Chondrocyte (in vitro differentiated cells): ENCODE data around the gene LASP1. TPM values are rescaled to one million over a fixed set of nuclear protein-coding genes. Genes with fewer than 3 reads are reported as not detected.
"Not testable (repeated sequence)": the region's sequence is repeated elsewhere in the genome, so short reads cannot be mapped to it uniquely, and the experiment has no call there.

Experiments
- DNase-seq: peaks from one replicate; pipeline ENCODE4 v3.0.0; 2021; ENCODE audit warnings: mixed read lengths, low spot score
- H3K27ac Mint-ChIP-seq: one replicate; pipeline ENCODE4 v1.8.0; 2021; ENCODE audit warnings: mild to moderate bottlenecking, moderate library complexity, mixed read lengths; ENCODE audit not compliant: unreplicated experiment
- H3K27me3 Mint-ChIP-seq: 2 replicates; pipeline ENCODE4 v1.8.0; 2021; ENCODE audit warnings: low read depth, mixed read lengths
- H3K36me3 Mint-ChIP-seq: 2 replicates; pipeline ENCODE4 v1.8.0; 2021; ENCODE audit warnings: low read depth, mixed read lengths
- H3K4me1 Mint-ChIP-seq: 2 replicates; pipeline ENCODE4 v1.8.0; 2021; ENCODE audit warnings: low read depth, mild to moderate bottlenecking, mixed read lengths
- H3K4me3 Mint-ChIP-seq: one replicate; pipeline ENCODE4 v1.8.0; 2021; ENCODE audit warnings: mild to moderate bottlenecking, moderate library complexity, mixed read lengths; ENCODE audit not compliant: unreplicated experiment
- H3K9me3 Mint-ChIP-seq: 2 replicates; pipeline ENCODE4 v1.8.0; 2021; ENCODE audit warnings: low read depth, mixed read lengths
- CTCF ChIP-seq: fragments of 200-600 bp; sonication (generic); IDR thresholded peaks from 2 replicates; pipeline ENCODE4 v1.5.0; 2021; ENCODE audit warnings: antibody characterized with exemption, mild to moderate bottlenecking, moderate library complexity
- total RNA-seq: library from RNA; stranded (reverse); gene quantifications from 3 replicates; pipeline ENCODE4 v1.2.1, GENCODE V29; 2021

LASP1 gene
- total RNA-seq, 1 donor from 2014 or later: 599 TPM

- H3K4me3 Mint-ChIP-seq: peak within 1 kb of the TSS; percentile 98
- H3K36me3 Mint-ChIP-seq: peaks cover 37% of the 10 kb centered on the region
- no peaks in the 10 kb centered on the region for H3K27me3 Mint-ChIP-seq
- peaks cover 41% of the 10 kb centered on the region for H3K4me1 Mint-ChIP-seq
- DNase-seq: no peak
- no peaks in the 10 kb centered on the region for H3K9me3 Mint-ChIP-seq
- peak within 1 kb of the TSS; percentile 100 for H3K27ac Mint-ChIP-seq
- no peak for TF ChIP-seq CTCF
Measured at GRCh38 chr17:38853292-38854219, 16.3 kb upstream of the LASP1 start, which contains the start of gene RPL23. RPL23 (minus strand) TSS chr17:38853721; CDS start chr17:38853710, 11 bp downstream.

- H3K4me3 Mint-ChIP-seq, DNase-seq, H3K27me3 Mint-ChIP-seq, H3K9me3 Mint-ChIP-seq, H3K27ac Mint-ChIP-seq: not testable (repeated sequence)
- Mint-ChIP-seq H3K36me3 (peaks cover 26% of the 10 kb centered on the region), H3K4me1 (peaks cover 37% of the 10 kb centered on the region)
Measured at GRCh38 chr17:38855101-38855714, 14.7 kb upstream of the LASP1 start.

- Mint-ChIP-seq H3K36me3 (peaks cover 7% of the 10 kb centered on the region), H3K9me3 (no peaks in the 10 kb centered on the region), H3K27ac (no peak overlapping the region), H3K4me1 (peaks cover 16% of the 10 kb centered on the region), H3K27me3 (no peaks in the 10 kb centered on the region), H3K4me3 (no peak overlapping the region)
- no peak for DNase-seq
- no peak for TF ChIP-seq CTCF
Measured at GRCh38 chr17:38857271-38857670, 12.6 kb upstream of the LASP1 start.

- no peaks in the 10 kb centered on the region for H3K27me3 Mint-ChIP-seq
- H3K9me3 Mint-ChIP-seq: no peaks in the 10 kb centered on the region
- peak overlapping the region; percentile 8 for H3K27ac Mint-ChIP-seq
- H3K36me3 Mint-ChIP-seq: no peaks in the 10 kb centered on the region
- DNase-seq: no peak
- no peak for TF ChIP-seq CTCF
- no peak overlapping the region for H3K4me3 Mint-ChIP-seq
- peaks cover 18% of the 10 kb centered on the region for H3K4me1 Mint-ChIP-seq
Measured at GRCh38 chr17:38861399-38861843, 8.4 kb upstream of the LASP1 start.

GRCh38 chr17:38864636-38865398 is 5.0 kb upstream of the LASP1 start:
- no peaks in the 10 kb centered on the region for H3K36me3 Mint-ChIP-seq
- no peak for DNase-seq
- peak; percentile 66 for TF ChIP-seq CTCF
- no peak overlapping the region for H3K4me3 Mint-ChIP-seq
- peaks cover 36% of the 10 kb centered on the region for H3K4me1 Mint-ChIP-seq
- H3K9me3 Mint-ChIP-seq: no peaks in the 10 kb centered on the region
- H3K27ac Mint-ChIP-seq: no peak overlapping the region
- H3K27me3 Mint-ChIP-seq: no peaks in the 10 kb centered on the region
